HG03378 (cell line): Measurements from ENCODE around the gene CHST9.
"Not testable (repeated sequence)": the region's sequence is repeated elsewhere in the genome, so short reads cannot be mapped to it uniquely, and the experiment has no call there.

Experiments
- ATAC-seq: cut with Tn5 transposase; IDR thresholded peaks from one replicate; pipeline ENCODE4 v1.9.1; 2021; ENCODE audit warnings: mild to moderate bottlenecking, moderate library complexity; ENCODE audit not compliant: unreplicated experiment

CHST9 gene

DNA sequence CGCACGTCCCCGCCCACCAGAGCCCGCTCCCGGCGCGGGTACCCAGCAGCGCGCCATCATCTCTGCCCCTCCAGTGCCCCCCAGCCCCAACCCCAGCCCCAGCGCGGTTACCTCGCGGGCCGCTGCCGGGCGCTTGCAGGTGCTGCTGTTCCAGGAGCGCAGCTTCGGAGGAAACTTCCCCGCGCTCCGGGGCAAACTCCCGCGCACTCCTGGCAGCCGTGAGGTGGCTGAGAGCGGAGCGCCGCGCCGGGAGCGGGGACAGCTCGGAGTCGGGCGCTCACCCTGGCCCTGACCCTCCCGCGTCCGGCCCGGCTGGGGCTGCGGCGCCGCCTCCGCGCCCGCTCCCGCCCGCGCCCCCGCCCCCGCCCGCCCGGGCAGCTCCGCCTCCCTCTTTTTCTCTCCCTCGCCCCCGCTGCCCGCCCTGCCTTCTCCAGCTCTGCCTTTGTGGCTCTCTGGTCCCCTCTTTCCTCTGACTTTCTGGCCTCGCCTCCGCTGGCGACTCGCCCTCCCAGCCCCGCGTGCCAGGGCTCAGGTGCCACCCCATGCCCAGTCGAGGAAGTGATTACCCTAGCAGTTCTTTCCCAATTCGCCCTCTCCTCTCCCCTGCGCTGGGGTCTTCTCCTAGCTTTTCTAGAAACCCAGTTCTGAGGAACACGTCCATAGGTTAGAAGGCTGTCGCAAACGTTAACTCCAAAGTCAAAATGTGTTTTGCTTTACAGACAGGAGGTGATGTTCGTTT, at the start of gene CHST9:
CHST9 (minus strand) TSS at position 284 of the 739 bp plus-strand sequence. CDS start 42,499 bp downstream, outside the sequence.
- no peak for ATAC-seq

GRCh38 chr18:27232355-27232754, 47.2 kb upstream of the CHST9 start:
- not testable (repeated sequence) for ATAC-seq

DNA sequence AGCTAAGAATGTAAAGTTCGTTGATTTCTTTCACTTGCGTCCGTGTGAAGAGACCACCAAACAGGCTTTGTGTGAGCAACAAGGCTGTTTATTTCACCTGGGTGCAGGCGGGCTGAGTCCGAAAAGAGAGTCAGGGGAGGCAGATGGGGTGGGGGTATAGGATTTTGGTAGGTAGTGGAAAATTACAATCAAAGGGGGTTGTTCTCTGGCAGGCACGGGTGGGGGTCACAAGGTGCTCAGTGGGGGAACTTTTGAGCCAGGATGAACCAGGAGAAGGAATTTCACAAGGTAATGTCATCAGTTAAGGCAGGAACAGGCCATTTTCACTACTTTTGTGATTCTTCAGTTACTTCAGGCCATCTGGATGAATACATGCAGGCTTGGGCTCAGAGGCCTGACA, 46.6 kb upstream of the CHST9 start:
- not testable (repeated sequence) for ATAC-seq

DNA sequence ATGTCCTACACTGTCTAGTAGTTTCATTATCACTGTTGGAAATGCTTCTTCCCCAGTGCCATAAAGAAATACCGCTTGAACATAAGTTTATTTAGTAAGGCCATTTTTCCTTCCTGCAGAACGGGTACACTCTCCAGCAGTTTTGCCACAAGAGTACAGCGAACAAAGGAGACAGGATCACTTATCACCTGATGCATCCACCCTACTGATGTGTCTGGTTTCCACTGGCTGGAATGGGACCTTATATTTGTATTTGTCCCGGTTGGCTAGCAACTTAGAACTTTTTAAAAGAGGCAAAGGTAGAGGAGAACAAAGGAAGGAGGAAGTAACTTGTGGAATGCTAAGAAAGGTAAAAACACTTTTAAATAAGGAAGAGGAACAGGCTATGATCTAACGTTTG, 46.1 kb upstream of the CHST9 start:
- ATAC-seq: not testable (repeated sequence)

DNA sequence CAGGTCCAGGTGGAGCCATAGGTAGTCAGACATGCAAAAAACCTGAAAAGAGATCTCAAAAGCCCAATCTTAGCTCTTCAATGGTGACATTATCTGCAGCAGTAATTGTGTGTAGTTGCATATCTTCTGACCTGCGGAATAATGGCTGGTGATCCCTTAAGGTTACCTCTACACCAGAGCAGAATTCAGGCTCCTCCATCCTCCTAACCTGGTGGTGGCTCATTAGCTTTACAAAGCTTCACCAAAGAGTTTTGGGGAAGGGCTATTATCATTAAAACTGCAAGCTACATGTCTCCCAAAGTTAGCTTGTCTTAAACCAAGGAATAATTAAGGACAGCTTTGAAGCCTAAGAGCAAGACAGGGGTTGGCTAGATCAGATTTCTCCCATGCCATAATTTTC, 42.6 kb upstream of the CHST9 start:
- no peak for ATAC-seq

GRCh38 chr18:27226556-27227075, 41.5 kb upstream of the CHST9 start:
- no peak for ATAC-seq

- ATAC-seq: no peak
Observed at GRCh38 chr18:27225947-27226481, 40.9 kb upstream of the CHST9 start.

DNA sequence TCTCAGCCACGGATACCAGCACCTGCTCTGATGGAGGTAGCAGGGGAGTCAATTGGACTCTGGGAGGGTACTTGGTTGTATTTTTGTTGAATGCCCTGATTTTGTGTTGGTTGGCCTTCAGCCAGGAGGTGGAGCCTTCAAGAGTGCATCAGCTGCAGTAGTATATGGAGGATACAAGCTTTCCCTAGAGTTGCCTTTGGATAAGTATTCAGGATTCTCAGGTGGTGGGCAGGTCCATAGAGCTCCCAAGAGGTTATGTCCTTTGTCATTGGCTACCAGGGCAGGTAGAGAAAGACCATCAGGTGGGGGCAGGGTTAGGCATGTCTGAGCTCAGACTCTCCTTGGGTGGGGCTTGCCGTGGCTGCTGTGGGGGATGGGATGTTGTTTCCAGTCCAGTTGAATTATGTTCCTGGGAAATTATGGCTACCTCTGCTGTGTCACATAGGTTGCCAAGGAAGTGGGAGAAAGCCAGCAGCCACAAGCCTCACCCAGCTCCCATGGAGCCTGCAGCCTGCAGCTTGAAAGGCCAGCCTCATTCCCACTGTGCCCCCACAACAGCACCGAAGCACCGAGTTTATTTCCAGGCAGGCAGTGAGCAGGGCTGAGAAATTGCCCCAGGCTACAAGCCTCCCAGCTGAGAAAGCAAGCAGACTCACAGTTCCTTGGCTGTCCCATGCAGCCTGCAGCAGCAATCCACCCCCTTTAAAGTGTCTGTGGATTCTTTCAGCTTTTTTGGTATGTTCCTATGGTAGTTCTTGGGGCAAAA, 38.6 kb upstream of the CHST9 start:
- no peak for ATAC-seq

DNA sequence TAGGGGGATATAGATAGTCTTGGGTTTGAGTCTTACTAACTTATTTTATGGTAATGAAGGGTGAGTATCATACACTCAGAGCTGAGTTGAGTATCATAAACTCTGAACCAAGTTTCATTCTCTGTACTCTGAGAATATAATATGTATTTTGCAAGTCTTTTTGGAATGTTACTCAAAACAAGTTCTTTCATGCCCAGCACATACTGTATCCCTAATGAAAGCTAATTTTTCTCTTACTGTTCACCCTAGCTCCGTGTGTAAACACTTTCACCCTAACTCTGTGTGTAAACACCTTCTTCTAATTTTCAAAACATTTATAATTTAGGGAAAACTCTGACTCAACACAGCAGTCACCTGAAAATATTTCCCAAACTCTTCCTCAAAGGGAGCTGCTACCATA, 29.7 kb upstream of the CHST9 start:
- no peak for ATAC-seq

DNA sequence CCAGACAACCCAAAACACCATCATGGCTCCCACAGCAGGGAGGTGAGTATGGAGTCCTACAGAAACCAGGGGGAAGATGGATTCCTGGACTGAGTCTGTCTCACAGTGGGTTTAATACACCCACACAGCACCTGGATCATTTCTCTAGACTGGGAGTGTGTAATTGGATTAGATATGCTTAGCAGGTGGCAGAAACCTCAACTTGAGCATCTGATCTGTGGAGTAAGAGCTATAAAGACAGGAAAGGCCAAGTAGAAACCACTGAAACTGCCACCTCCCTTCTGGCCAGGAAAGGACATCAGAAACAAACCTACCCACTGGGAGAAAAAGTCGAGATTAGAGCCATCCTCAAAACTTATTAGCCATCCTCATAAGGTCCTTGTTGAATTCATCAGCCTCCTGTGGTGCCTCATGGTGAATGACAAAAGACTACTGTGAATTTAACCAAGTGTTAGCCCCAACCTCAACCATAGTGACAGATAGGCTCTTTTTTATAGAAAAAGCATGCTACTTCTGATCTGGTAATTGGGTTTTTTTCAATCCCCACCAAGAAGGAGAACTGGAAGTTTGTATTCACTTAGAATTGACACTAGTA, 28.1 kb upstream of the CHST9 start:
- ATAC-seq: no peak

DNA sequence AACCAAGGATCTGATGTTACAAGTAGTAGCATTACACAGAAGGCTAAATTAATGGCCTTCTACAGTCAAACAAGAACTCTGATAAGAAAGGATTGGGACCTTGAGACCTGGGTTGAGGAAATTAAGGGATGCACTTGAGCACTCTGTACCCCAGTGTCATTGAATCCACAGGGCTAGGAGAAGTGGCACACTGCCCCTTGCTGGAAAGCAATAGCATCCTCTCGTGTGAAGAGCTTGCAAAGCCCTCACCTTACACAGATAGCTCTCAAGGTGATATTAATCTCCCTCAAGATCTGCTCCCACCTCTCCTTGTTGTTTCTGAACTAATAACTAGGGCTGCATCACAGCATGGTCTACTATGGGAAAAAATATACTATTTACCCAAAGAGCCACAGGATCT, 26.5 kb upstream of the CHST9 start:
- no peak for ATAC-seq

- ATAC-seq: no peak
Observed at GRCh38 chr18:27206411-27206810, 21.3 kb upstream of the CHST9 start.

GRCh38 chr18:27202741-27203140, 17.6 kb upstream of the CHST9 start:
- no peak for ATAC-seq

GRCh38 chr18:27198036-27198435, 12.9 kb upstream of the CHST9 start:
- ATAC-seq: no peak

GRCh38 chr18:27188309-27188708, 3.2 kb upstream of the CHST9 start:
- ATAC-seq: no peak

DNA sequence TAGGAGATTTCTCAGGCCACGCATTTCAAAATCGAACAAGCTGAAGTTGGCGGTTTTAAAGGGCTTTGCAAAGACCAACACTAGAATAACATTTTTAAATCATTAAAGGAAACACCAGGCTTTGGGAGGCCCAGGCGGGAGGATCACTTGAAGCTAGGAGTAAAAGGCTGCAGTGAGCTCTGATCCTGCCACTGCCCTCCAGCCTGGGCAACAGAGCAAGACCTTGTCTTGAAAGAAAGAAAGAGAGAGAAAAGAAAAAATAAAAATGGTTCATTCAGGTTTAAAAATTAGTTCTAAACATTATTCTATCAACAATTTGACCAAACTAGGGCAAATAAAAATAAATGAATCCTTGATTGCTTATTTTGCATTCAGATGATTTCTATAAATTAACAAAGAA, 789 bp upstream of the CHST9 start:
- ATAC-seq: no peak

DNA sequence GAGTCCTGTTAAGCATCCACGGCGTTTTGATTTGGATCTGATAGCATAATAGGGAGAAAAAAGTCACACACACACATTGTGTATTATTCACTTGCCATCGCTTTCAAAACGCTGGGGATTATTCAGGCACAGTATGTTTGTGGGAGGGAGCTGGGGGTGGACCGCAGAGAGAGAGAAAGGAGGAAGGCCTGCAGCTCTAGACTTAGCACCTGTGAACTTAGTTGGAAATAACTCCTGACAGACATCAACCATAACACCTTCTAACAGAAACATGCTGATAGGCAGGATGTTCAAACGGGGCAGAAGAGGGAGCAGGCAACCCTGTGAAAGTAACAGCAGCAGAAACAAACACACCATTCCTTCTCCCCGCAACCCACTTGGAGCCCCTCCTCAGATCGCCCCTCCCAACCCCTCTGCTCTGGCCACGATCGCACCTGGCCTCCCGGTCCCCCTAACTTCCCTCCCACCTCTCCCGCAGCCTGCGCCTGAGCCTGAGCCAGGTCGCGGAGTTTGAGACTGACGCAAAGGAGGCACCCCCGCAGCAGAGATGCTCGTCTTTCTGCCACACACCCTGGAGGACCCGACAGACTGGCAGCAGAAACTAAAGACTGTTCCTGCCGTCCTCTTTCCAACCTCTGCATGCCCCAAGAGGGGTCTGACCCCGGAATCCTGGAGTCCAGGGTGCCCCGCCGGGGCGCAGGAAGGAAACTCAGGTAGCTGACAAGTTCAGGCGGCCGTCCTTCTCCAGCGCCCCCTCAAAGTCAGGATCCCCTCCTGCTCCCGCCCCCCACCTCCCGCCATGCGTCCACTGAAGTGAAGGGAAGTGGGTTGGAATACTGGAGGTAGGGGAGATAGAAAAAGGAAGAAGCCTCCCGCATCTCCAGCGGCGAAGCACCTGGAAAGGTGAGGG, 738 bp downstream of the CHST9 start:
- no peak for ATAC-seq

DNA sequence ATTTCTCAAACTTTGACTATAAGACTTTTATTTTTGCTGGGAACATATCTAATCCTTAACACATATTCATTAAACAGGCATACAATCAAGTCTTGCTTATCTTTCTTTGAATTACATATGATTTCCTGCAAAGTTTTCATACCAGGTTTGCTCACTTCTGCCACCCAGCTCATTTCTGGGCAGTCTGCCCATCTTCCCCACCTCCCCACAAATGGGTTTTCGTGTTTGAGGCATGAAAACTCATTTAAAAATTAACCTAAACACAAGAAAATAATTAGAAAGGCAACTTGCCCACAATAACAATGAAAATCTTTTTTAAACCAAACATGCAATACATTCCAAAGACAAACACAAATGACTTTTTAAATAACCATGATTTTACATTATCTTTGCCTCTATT, 3.4 kb downstream of the CHST9 start:
- no peak for ATAC-seq

DNA sequence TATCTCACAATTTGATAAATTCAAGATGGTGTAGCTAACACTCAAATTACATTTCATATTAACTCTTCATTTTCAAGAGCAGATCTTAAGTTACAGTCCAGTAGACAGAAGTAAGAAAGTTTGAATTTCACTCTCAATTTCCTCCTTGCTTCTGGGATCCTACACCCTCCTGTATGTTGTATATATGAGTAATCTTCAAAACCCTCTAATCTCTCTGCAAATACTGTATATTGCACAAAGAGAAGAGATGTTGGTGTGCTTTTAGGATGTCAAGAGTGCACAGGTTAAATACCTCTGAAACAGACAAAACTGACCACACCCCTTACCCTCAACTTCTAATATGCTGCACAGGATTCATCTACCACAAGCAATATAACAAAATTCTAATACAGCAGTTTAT, 6.7 kb downstream of the CHST9 start:
- ATAC-seq: no peak

DNA sequence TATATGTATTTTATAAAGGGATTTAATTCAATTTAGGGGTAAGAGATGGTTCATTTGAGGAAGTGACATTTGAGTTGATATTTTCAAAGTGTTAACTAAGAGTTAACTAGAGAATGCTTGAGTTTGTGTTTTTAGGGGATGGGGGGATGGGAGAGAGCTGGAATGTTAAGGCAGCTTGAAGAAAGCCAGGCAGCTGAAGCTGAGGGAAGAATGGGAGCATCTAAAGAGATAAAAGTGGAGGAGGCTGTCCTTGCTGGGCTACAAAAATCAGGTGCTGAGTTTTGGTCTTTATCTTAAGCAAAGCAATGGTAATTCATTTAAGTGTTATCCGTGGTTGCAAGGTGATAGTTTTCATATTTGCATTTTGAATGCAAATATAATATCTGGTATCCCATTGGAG, 9.2 kb downstream of the CHST9 start:
- no peak for ATAC-seq
